Transverse colon (tissue), 4 donors: ENCODE data around the gene GLRA1. TPM values are rescaled to one million over a fixed set of nuclear protein-coding genes. Genes with fewer than 3 reads are reported as not detected.

Source experiments
- DNase-seq: peaks from one replicate; pipeline ENCODE4 v3.0.0-alpha.2; 2019
- H3K27ac ChIP-seq, 4 donors: fragments of 200-600 bp; sonication (generic); 2 replicates each; pipeline ENCODE4 v1.5.1; 2016 to 2018; ENCODE audit warnings: inconsistent platforms in 4 of 4
- H3K27me3 ChIP-seq: fragments of 200-600 bp; sonication (generic); 2 replicates; pipeline ENCODE4 v1.5.1; 2017; ENCODE audit warnings: inconsistent platforms
- H3K36me3 ChIP-seq, 4 donors: fragments of 200-600 bp; sonication (generic); 2 replicates each; pipeline ENCODE4 v1.5.1; 2017 to 2019; ENCODE audit warnings: inconsistent platforms in 4 of 4
- H3K4me1 ChIP-seq, 4 donors: fragments of 200-600 bp; sonication (generic); 2 replicates each; pipeline ENCODE4 v1.5.1; 2017 to 2020; ENCODE audit warnings: inconsistent platforms in 4 of 4
- H3K4me3 ChIP-seq, 4 donors: fragments of 200-600 bp; sonication (generic); 1 replicate in 1 of 4; 2 replicates in 3 of 4; pipeline versions ENCODE4 v1.5.1 to v1.6.1; 2017 to 2019; ENCODE audit warnings: inconsistent platforms in 4 of 4
- H3K9me3 ChIP-seq, 2 donors: fragments of 200-600 bp; sonication (generic); 2 replicates each; pipeline ENCODE4 v1.5.1; 2017 to 2019; ENCODE audit warnings: inconsistent platforms in 2 of 2
- CTCF ChIP-seq, 5 experiments: fragments of 200-600 bp in 3 of 5; fragments of 450-650 bp in 2 of 5; sonication (generic) in 3 of 5; IDR thresholded peaks; 1 replicate in 2 of 5; 2 replicates in 3 of 5; pipeline ENCODE4 v1.5.1; 2016 to 2017; ENCODE audit warnings: antibody characterized with exemption in 5 of 5, inconsistent platforms in 3 of 5, mild to moderate bottlenecking in 2 of 5, moderate library complexity in 1 of 5
- EP300 ChIP-seq: sonication (generic); formaldehyde crosslinking; IDR thresholded peaks from one replicate; pipeline ENCODE4 v1.6.1; 2017; ENCODE audit warnings: antibody characterized with exemption, low read depth
- POLR2A ChIP-seq: fragments of 450-650 bp; IDR thresholded peaks from one replicate; pipeline ENCODE4 v1.6.1; 2016; ENCODE audit warnings: antibody characterized with exemption, mild to moderate bottlenecking, moderate library complexity
- POLR2AphosphoS5 ChIP-seq, 3 donors: sonication (generic); formaldehyde crosslinking; IDR thresholded peaks; one replicate each; pipeline ENCODE4 v1.6.1; 2016; ENCODE audit warnings: antibody characterized with exemption in 3 of 3
- WGBS, 2 donors: methylation state at CpG; one replicate each; pipeline ENCODE4 v1.1.5; 2018; ENCODE audit warnings: low coverage in 1 of 2; 5-methylcytosine and 5-hydroxymethylcytosine counted together
- in situ Hi-C, 4 donors: fragments of 200-750 bp; cut with MboI; loops; one replicate each; pipeline versions ENCODE4 v1.15.0 to v1.15.1; 2017; ENCODE audit warnings: low sequenced_read_pairs in 3 of 4, low pct_ligation_motif_present in 1 of 4, low pct_unique_long_range_greater_than_20kb in 1 of 4
- intact Hi-C: fragments of 100-400 bp; cut with DNase I; formaldehyde crosslinking; loops from one replicate; pipeline ENCODE4 v1.15.1; 2023; ENCODE audit warnings: low total_unique reads
- total RNA-seq, 4 donors: library from RNA; depleted of rRNA; stranded (reverse); fragments of >200 nt; gene quantifications; one replicate each; pipeline ENCODE4 v1.1.0, GENCODE V29; 2016

GLRA1 gene
- total RNA-seq, 4 donors from 2014 or later, result not detected

GRCh38 chr5:151909628-151910027, 15.0 kb downstream of the GLRA1 start:
- peaks cover 4% of the 10 kb centered on the region for H3K27me3 ChIP-seq
- in situ Hi-C loops, result no loop called here
- H3K4me1 ChIP-seq, result no peaks in the 10 kb centered on the region

GRCh38 chr5:151906246-151906645, 18.4 kb downstream of the GLRA1 start:
- no peaks in the 10 kb centered on the region for H3K36me3 ChIP-seq
- H3K4me3 ChIP-seq, result no peak overlapping the region
- in situ Hi-C loops (no loop called here), intact Hi-C loops (no loop called here)
- TF ChIP-seq EP300 (no peak), POLR2A (no peak), CTCF (IDR thresholded peaks at IDR 0.05) (no peak), POLR2AphosphoS5 (IDR thresholded peaks at IDR 0.05) (no peak)
- H3K27ac ChIP-seq, result no peak overlapping the region
- DNase-seq, result no peak
- 39 to 56% methylated on average over 3 of the region's 3 CpGs for WGBS, 2 donors
- H3K27me3 ChIP-seq, result peaks cover 4% of the 10 kb centered on the region
- no peaks in the 10 kb centered on the region for H3K4me1 ChIP-seq
- H3K9me3 ChIP-seq, result no peaks in the 10 kb centered on the region

More at GRCh38 chr5:151909628-151910027, 15.0 kb downstream of the GLRA1 start:
- no peak for DNase-seq
- Histone ChIP-seq H3K36me3 (no peaks in the 10 kb centered on the region), H3K4me3 (no peak overlapping the region), H3K9me3 (no peaks in the 10 kb centered on the region), H3K27ac (no peak overlapping the region)
- intact Hi-C loops, result no loop called here
- 17 to 70% methylated on average over 1 of the region's 1 CpG for WGBS, 2 donors
- no peak for TF ChIP-seq EP300
- no peak for TF ChIP-seq CTCF (IDR thresholded peaks at IDR 0.05)
- no peak for TF ChIP-seq POLR2AphosphoS5 (IDR thresholded peaks at IDR 0.05)
- TF ChIP-seq POLR2A, result no peak

GRCh38 chr5:151905557-151905961, 19.1 kb downstream of the GLRA1 start:
- 46 to 57% methylated on average over 4 of the region's 4 CpGs for WGBS, 2 donors
- Histone ChIP-seq H3K4me3 (no peak overlapping the region), H3K36me3 (no peaks in the 10 kb centered on the region), H3K27me3 (peaks cover 4% of the 10 kb centered on the region), H3K9me3 (no peaks in the 10 kb centered on the region), H3K27ac (no peak overlapping the region), H3K4me1 (no peaks in the 10 kb centered on the region)
- in situ Hi-C loops, result no loop called here
- TF ChIP-seq POLR2A, result no peak
- TF ChIP-seq EP300, result no peak
- no peak for TF ChIP-seq CTCF (IDR thresholded peaks at IDR 0.05)
- no peak for TF ChIP-seq POLR2AphosphoS5 (IDR thresholded peaks at IDR 0.05)
- no peak for DNase-seq
- intact Hi-C loops, result no loop called here

GRCh38 chr5:151904909-151905308, 19.7 kb downstream of the GLRA1 start:
- H3K4me1 ChIP-seq, result no peaks in the 10 kb centered on the region
- H3K27me3 ChIP-seq, result peaks cover 4% of the 10 kb centered on the region
- intact Hi-C loops, result no loop called here
- no peak overlapping the region for H3K4me3 ChIP-seq
- H3K27ac ChIP-seq, result no peak overlapping the region
- no peaks in the 10 kb centered on the region for H3K9me3 ChIP-seq
- DNase-seq, result no peak
- no peak for TF ChIP-seq POLR2A
- no peak for TF ChIP-seq POLR2AphosphoS5 (IDR thresholded peaks at IDR 0.05)
- no peak for TF ChIP-seq CTCF (IDR thresholded peaks at IDR 0.05)
- no peak for TF ChIP-seq EP300
- H3K36me3 ChIP-seq, result no peaks in the 10 kb centered on the region
- in situ Hi-C loops, result no loop called here
